Limb (tissue), 2 donors: Measurements from ENCODE around the gene CDH4.
A peak's percentile ranks its signal among the peaks of the same experiment; 100 is the strongest.

Experiments used
- DNase-seq, 2 donors: peaks; one replicate each; pipeline ENCODE4 v3.0.0-alpha.2; 2016; ENCODE audit errors: extremely low spot score in 2 of 2

Gene CDH4

DNA sequence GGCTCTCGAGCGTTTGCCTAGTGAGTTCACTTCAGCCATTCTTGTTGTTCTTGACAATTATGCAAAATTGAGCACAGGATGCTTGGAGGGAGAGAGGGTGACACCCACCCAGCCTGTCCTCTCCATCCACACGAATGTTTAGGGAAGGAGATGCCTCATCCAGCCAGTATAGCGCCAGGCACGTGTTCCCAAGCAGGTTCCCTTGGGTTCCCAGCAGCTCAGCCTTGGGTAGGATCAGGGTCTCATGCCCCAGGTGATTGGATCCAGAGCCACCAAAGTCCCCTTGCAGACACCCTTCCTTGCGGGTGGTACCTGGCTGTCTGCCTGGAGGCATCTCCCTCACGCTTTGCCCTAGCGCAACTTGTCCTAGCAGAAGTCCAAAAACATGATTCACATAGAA, 394.9 kb downstream of the CDH4 start:
- no peak for DNase-seq

DNA sequence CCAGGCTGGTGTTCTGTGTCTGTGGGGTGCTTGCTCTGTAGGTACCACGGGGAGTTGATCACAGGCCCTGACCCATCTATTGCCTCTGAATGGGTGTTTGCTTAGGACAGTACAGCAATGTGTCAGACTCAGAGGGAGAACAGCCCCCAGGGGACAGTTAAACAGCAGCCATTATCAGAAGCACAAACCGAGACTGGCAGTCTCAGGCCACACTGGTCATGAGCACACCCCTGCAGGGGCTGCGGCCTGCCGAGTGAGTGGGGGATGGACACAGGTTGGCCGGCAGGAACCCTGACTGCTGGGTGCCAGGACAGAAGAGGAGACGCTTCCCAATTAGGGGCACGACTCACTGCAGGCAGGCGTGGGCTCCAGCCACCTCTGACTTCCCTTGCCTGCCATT, 395.6 kb downstream of the CDH4 start:
- no peak for DNase-seq

DNA sequence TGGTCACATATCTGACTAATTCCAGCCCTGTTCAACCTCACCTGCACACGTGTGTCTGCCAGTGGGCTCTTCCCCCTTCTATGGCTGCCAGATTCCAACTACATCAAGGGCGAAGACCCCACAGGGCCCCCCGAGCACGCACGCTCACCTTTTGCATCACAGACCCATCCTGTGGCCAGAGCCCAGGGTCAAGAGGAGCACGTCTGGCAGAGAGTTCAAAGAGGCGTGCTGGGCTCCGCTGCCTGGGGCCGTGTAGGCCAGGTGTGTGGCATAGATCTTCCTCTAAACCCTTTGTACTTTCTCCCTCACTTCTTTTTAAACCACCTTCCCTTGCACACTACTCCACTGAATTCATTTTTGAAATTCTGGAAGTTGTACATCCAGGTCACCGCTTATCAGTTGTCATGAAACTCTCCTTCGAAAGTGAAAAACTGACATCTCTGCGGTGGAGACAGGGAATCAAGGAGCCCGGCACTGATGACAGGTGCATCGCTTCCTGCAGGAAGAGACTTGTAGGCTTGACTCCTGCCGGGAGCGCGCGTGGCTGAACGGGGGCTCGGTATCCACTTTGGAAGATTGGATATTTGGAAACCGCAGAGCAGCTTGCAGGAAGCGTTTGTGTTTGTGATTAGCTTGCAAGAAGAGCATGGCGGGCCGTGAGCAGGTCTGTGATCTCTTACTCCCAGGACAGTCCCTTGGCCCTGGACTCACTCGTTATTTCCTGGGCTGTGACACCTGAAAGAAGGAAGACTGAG, 397.2 kb downstream of the CDH4 start:
- no peak for DNase-seq

DNA sequence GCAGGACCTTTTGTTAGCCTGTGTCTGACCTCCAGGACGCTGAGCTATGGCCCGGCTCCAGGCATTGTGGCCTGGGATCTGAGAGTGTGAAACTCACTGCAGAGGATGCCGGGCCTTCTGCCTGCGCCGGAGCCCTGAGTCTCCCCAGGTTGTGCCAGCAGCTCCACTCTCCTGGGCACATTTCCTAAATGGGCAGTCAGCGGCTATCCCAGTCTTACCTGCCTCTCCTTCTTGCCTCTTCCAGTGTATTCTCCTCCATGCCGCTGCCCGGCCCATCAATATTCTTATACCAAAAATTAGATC, 397.8 kb downstream of the CDH4 start:
- DNase-seq = no peak

DNA sequence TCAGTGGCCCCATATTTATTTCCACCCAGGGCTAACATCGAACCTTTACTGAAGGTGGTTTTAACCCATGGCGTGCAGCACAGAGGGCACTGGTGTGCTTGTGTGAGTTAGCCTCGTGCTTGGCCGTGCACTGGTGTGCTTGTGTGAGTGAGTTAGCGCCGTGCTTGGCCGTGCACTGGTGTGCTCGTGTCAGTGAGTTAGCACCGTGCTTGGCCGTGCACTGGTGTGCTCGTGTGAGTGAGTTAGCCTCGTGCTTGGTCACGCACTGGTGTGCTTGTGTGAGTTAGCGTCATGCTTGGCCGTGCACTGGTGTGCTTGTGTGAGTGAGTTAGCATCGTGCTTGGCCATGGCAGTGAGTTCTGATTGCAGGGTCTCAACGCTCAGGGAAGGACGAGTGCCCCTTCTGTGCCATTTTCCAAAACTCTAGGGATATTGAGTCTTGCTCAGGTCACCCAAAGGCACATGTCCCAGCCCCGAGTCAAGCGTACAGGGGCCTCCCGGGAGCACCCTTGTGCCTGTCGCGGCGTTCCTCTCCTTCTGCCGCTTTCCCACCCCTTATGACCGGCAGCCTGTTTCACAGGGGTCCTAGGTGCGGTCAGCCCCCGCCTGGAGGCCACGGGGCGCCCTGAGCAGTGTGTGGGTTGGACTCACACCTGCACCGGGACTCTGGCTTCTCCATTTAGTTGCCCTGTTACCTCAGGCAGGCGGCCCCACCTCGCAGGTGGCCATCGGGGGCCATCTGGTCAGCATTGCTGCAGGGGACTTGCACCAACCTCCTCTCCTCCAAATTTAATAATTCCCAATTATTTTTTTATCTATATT, 399.1 kb downstream of the CDH4 start:
- DNase-seq = no peak

DNA sequence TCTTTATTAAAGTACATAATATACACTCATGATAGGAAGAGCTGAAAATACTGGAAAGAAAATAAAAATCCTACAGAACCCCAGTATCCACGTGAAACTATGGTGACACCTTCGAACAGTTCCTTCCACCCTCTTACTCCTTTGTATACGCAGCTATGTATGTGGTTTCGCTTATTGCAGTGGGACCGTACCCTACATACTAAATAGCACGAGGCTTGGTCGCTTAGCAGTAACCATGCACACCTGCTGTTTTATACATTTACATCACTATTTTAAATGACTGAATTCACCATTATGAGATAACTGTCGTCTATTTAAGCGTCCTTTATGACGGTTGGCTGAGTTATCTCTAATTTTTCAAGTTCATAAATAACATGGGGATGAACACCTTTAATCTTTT, 400.1 kb downstream of the CDH4 start:
- no peak for DNase-seq

DNA sequence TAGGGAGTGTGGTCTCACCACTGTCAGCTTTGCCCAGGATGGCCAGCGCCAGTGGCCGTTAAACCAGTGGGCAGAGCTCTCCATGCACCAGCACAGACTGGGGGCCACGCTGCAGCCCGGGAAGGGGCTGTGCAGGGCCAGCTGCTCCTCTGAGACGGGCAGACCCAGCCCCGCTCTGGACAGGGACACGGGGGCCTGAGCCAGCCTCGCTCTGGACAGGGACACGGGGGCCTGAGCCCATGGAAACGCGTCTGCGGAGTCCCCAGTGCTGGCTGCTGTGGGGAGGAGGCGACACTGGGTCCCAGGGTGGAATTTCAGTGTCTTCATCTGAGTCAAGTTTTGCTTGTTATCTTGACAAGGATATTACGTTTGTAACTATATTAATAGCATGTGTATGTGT, 402.7 kb downstream of the CDH4 start:
- no peak for DNase-seq

DNA sequence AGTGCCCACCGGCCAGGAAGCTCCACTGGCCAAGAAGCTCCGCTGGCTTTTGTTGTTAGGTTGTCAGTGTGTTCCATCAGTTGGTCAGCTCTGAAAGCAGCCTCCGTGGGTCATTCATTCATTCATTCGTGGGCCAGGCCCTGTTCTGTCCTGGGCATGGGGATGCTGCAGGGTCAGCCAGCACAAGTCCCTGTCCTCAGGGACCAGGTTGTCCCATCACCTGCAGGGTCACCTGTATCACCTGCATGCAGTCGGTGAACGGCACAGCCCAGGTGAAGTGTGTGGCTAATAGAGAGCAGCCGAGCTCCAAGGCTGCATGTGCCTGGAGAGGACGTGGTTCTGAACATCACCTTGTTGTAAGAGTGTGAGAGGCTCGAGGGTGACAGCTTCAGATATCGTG, 403.5 kb downstream of the CDH4 start:
- DNase-seq = no peak

DNA sequence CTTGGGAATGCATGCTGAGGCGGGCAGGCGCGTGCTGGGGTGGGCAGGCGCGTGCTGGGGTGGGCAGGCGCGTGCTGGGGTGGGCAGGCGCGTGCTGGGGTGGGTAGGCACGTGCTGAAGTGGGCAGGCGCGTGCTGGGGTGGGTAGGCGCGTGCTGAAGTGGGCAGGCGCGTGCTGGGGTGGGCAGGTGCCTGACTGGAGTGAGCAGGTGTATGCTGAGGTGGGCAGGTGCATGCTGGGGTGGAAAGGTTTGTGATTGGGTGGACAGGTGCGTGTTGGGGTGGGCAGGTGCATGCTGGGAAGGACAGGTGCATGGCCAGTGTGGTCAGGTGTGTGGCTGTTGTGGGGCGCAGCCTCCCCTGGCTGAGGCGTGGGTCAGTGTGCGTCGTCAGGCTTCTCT, 404.1 kb downstream of the CDH4 start:
- DNase-seq = no peak

DNA sequence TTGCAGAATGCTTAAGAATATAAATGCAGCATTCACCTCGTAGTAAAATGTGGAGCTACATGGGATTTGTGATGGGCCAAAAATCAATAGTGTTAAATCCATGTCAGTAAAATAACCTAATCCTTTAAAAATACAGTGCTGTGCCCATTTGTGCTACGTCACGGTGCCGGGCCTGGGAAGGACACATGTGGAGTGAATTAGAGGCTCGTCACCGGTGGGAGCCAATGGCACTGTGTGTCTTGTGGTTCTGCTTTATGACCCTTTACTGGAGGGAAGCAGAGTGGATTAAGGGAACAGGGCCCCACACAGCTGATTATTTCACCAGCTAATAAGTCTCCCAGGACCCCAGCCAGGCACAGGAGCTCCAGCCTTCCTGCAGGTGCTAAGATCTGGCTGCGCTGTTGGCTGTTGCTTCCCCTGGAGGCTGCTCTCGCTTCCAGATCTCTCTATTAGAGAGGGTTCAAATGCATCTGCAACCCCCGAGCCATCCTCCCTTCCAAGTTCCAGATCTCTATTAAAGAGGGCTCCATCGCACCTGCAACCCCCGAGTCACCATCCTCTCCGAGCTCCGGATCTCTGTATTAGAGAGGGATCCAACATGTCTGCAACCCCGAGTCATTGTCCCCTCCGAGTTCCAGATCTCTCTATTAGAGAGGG, 405.8 kb downstream of the CDH4 start:
- peak in 1 of 2 donors; percentile 39 for DNase-seq

DNA sequence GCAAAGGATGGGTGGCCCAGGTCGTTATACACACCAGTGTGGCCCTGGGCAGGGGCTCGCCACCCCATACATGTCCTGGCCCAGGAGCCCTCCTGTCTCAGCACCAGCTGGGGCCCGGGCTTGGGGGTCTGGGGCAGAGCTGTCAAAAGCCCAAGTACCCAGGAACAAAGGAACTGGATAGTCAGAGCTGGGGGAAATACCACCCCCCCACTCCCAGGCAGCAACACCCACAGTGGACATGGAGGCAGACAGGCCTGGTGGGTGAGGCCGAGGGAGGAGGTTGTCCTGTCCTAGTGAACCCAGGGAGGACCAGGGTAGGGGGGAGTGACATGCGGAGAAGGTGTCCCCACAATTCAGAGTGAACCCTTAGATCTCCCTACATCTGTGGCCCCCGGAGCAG, 406.5 kb downstream of the CDH4 start:
- no peak for DNase-seq

DNA sequence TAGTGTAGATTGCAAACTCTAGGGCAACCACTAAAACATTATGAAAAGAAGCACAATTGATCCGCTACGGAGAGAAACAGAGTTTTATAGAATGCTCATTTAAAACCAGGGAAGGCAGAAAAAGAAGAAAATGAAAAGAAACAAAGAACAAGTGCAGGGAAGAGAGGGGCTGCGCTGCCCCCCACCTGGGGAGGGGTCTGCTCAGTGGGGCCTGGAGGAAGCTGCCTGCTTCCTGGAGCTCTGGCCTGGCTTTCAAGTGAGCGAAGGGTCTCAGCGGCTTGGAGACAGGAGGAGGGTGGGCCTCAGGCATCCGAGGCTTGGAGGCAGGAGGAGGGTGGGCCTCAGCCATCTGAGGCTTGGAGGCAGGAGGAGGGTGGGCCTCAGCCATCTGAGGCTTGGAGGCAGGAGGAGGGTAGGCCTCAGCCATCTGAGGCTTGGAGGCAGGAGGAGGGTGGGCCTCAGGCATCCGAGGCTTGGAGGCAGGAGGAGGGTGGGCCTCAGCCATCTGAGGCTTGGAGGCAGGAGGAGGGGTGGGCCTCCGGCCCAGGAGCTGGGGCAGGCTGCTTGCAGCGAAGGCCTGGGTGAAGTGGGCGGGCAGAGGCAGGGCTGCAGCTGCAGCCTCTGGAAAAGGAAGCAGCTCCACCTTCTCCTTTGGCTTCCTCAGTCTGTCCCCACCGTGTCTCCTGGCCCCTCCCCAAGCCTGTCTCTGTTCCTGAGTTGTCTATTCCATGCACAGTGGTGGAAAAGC, 407.4 kb downstream of the CDH4 start:
- peak in 1 of 2 donors; percentile 49 for DNase-seq

DNA sequence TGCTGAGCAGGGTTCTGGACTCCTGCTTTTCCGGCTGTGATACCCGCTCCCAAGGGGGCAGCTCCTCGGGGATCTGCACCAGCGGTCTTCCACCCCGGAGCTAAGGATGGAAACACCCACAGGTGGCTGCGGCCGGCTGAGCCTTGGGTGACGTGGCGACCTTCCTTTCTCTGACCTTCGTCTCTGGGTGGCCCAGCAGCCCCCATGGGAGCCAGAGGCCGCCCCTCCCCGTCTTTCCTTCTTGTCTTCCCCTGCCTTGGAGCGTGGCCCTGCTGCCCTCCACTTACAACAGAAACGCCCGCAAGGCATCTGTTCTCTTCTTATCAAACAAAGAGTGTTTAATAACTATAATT, 407.9 kb downstream of the CDH4 start:
- no peak for DNase-seq

DNA sequence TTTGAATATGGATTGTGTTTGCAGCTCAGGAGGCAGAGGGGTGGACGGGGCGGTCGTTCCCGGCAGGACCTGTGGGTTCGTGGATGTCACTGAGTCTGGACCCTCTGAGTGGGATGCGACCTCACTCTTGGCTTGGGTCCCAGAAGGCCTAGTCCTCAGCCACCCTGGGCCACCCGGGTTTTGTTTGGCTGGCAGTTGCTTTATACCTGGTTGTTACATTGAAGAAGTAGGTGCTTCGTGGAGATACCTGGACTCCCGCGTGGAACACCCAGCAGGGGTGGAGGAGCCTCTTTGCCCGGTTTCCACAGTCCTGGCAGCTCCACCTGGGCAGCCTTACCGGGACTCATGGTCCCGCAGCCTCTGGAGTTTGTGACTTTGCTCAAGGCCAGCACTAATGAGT, 408.5 kb downstream of the CDH4 start:
- DNase-seq = no peak

DNA sequence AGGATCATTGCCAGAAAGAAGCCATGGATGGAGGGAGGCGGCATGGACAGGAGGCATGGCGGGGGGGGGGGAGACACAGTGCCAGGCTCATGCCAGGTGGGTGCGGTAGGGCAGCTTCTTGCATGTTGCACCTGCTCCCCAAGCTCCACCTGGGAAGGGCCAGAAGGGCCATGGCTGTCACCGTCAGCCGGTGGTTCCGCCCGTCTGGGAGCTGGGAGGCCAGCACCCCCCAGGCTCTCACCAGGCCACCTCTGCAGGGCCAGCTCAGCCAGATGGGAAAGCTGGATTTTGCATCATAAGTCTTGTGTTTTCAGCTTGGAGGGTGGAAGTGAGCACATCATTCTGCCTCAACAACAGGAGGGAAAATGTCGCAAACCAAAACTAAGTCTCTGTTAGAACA, 409.0 kb downstream of the CDH4 start:
- DNase-seq = no peak

DNA sequence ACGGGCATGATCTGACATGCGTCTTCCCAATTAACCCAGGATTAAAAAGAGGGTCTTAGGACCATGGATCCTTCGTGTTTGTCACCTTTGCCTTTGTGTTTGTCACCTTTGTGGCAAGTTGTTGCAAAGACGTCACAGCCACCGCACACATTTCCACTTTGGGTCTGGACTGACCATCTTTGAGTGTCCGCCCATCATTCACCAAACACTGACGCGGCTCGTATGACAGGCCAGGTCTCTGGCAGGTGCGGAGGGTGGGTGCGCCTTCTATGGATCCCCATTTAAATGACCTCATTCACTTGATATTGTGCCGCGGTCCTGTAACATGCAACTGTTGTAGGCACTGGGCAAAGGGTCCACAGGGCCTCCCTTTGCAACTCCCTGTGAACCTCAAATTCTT, 409.5 kb downstream of the CDH4 start:
- no peak for DNase-seq

DNA sequence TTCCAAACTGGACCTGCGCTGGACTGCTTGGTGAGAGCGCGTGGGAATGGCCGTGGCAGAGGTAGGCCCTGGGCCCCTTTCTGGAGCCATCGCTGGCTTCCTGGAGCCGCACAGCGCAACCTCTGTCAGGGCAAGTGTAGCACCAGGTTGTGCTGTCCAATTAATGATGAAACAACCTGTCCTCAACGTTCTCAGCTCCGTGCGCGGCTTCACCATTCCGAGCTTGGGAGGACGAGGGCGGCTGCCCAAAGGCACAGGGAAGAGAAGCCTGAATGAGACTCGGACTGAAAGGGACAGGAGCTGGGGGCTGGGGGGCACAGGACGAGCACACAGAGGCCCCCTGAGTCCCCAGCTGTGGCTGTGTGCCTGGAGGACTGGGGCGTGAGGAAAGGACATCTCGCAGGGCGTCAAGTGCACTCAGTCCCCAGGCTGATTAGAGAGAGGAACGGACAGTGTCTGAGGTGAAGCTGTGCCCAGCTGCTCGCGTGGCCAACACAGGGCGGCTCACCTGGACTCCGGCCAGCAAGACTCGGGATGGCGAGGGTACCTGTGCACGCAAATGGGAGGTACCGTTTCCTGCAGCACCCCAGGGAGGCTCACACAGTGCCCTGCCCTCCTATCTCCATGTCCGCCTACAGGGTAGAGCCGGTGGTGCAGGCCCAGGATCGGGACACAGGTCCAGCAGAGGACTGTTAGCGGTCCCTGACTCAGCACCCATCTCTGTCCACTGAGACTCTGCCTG, 410.3 kb downstream of the CDH4 start:
- no peak for DNase-seq

DNA sequence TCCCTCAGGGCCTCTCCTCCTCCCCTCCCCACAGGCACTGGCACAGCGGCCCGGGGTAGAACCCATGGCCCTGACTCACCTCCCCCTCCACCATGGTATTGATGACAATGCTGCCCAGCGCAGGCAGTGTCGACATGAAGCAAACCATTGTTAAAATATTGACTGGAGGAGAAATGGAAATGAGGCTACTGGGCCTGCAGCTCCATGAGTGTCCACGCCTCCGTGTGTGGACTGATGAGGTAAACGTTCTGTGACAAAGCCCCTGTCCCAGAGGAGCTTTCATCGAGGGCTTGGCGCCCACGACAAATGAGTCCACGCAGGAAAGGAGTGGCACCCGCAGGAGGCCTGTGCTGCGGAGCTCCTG, 410.9 kb downstream of the CDH4 start:
- DNase-seq = no peak

DNA sequence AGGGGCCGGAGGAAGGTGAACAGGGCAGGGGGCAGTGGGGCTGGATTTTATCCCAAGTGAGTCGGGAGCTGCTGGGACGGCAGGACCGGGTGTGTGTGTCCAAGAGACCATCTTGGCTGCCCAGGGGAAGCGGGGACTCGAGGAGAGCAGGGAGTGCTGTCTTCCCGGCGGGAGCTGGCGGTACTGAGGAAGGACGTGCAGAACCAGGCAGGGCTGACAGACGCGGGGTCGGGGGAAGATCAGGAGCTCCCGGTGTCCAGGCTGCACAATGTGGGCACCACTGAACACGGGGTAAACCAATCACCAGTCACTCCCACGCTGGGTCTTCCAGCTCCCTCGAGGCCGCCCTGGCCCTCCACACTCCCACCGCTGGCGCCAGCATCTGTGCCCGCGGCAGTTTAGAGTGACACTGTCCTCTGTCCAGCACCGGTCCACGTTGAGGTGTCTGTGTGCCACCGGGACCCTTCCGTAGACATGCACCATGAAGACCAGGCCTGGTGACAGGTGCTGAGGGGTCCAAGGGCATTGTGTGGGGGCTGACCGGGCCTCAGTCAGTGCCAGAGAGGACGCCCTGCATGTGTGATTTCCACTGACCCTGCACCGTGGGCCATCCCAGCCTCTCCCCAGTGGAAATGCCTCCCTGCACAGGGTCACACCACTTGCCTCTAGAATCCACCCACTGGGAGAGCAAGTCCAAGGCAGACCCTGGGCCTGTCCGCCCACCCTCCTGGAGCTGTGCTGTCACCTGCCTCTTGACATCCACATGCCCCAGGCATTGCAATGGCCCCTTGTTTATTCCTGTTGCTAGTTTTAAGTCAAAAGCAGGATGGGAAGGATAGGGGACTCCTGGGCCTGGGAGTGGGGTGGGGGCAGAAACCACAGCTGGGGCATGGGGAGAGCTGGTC, 411.7 kb downstream of the CDH4 start:
- DNase-seq = no peak

DNA sequence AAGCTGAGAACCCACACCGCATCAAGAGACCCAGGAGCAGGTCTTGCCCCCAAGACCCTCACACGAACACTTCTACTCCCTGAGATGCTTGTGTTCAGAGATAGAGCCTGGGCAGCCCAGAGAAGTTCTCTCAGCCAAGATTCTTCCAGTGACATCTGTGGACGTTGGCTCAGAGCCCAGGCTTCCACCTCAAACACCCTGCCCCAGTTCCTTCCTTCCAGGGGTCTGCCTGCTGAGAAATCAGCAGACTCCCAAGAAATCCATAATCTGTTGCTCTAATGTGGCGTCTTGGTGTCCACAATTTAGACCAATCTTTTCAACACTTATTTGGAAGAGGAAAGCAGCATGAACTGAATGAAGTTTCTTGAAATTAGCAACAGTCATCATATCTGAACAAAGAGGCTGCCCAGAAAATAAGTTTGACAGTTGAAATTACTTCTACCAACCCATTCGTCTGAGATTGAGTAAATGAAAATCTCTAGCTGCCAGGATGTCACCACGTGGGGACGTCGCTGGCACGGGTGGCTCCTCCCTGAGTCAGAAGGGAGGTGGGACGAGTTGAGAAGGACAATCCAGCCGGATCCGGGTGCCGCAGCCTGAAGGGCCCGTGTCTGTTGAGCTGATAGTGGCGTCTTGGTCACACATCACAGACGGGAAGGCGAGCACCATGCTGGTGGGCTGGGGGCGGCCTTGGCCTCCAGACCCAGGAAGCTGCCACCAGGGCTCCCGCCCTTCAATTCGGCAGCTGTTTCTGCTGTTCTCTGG, 412.7 kb downstream of the CDH4 start:
- DNase-seq = no peak
